Thymus (tissue), 11 donors: Measurements from ENCODE around the gene MSL1. TPM values are rescaled to one million over a fixed set of nuclear protein-coding genes. Genes with fewer than 3 reads are reported as not detected.

Source experiments
- DNase-seq, 9 donors: peaks; one replicate each; pipeline ENCODE4 v3.0.0-alpha.2; 2013; ENCODE audit warnings: low spot score in 9 of 9, low read depth in 6 of 9, missing footprints in 1 of 9
- H3K27ac ChIP-seq, 2 donors: one replicate each; pipeline ENCODE4 v1.5.1; 2013; ENCODE audit warnings: control low read depth in 1 of 2, low read depth in 1 of 2, low read length in 1 of 2, mild to moderate bottlenecking in 1 of 2, moderate library complexity in 1 of 2
- H3K27me3 ChIP-seq, 2 donors: one replicate each; pipeline ENCODE4 v1.5.1; 2013; ENCODE audit warnings: low read length in 1 of 2; ENCODE audit not compliant: control insufficient read depth in 2 of 2, insufficient read depth in 1 of 2
- H3K36me3 ChIP-seq, 2 donors: one replicate each; pipeline ENCODE4 v1.5.1; 2013; ENCODE audit warnings: low read length in 1 of 2, mild to moderate bottlenecking in 1 of 2, moderate library complexity in 1 of 2; ENCODE audit not compliant: control insufficient read depth in 2 of 2, insufficient read depth in 2 of 2
- H3K4me1 ChIP-seq, 2 donors: one replicate each; pipeline ENCODE4 v1.5.1; 2013; ENCODE audit warnings: low read length in 2 of 2; ENCODE audit not compliant: control insufficient read depth in 2 of 2, insufficient read depth in 2 of 2
- H3K4me3 ChIP-seq, 2 donors: one replicate each; pipeline ENCODE4 v1.5.1; 2013; ENCODE audit warnings: low read length in 2 of 2, control low read depth in 1 of 2, mild to moderate bottlenecking in 1 of 2
- H3K9me3 ChIP-seq, 2 donors: one replicate each; pipeline ENCODE4 v1.5.1; 2013; ENCODE audit warnings: low read length in 1 of 2, mild to moderate bottlenecking in 1 of 2; ENCODE audit not compliant: control insufficient read depth in 2 of 2, insufficient read depth in 1 of 2
- WGBS: extraction: QIAGEN DNeasy Blood & Tissue Kit; methylation state at CpG from one replicate; pipeline ENCODE4 v1.1.7; 2013; 5-methylcytosine and 5-hydroxymethylcytosine counted together
- polyA plus RNA-seq: library from polyadenylated mRNA; stranded (reverse); fragments of 200-250 nt; gene quantifications from one replicate; pipeline ENCODE4 v1.2.3, GENCODE V29; 2013
- total RNA-seq: library from RNA; stranded (reverse); fragments of 120-200 nt; gene quantifications from one replicate; pipeline ENCODE4 v1.2.4, GENCODE V29; 2013
- donor health status: healthy.

MSL1 gene
- total and polyA plus RNA-seq, 2 donors, result 77.7 to 126 TPM

DNA sequence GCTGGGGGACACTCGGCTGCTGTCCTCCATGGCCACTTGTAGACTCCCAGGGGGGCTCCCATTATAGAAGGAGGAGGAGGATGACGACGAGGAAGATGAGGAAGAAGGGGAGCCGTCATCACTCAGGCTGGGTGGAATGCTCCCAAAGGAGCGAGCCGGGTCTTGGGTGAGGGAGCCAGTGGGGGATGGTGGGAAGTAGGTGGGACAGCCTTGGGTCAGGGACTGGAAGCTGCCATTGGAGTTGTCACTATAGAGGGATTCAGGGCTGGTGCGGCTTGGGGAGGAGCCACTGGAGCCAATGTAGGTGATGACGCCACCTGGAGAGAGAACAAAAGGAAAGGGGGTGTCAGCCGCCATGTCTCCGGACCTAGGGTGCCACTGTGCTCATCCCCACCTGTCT, 24.7 kb upstream of the MSL1 start:
- no peak for DNase-seq
- 98% methylated on average over 10 of the region's 10 CpGs for WGBS
- Histone ChIP-seq H3K36me3 (peaks cover 36 to 52% of the 10 kb centered on the region in 2 donors), H3K27ac (peak overlapping the region; percentile 90 to 92), H3K9me3 (peaks cover 0 to 5% of the 10 kb centered on the region in 2 donors), H3K27me3 (no peaks in the 10 kb centered on the region), H3K4me3 (no peak overlapping the region), H3K4me1 (peaks cover 60 to 83% of the 10 kb centered on the region in 2 donors)

DNA sequence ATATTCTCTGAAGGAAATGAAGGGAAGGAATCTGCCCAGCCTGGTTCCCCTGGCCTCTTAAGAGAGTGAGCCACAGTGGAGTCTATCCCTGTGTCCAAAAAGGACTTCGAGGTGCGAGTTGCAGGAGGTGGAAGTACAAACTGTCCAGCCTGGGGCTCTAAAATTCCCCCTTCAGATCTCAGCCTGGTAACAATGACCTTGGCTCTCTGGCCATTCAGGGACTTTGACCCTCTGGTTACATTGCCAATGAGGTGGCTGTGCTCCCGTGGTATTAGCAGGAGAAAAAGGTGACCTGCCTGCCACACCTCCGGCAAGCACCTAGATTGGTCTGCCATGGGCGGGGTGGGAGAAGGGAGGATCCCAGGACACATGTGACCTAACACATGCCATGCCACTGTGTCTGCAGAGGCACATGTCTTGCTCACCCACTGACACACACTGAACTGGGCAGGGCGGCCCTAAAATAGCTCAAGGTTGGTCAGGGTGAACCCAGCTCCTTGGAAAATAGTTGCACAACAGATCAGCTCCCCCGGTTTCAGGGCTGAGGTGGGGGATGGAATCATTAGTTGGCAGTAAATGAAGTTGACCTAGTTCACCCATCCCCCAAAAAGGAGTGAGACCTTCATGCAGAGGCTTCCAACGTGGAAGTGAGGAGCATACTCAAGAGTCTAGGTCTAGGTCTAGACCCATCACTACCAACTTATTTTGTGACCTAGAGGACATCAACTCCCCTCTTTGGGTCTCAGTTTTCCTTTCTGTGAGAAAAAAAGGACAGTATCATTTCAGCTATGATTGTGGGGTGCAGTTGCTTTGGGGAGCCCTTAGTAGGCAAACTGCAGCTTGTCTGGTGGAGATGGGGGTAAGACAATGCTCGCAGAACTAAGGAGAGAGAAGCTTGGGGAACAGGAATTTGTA, 23.6 kb upstream of the MSL1 start:
- H3K36me3 ChIP-seq, result peaks cover 28 to 42% of the 10 kb centered on the region in 2 donors
- peaks cover 0 to 5% of the 10 kb centered on the region in 2 donors for H3K9me3 ChIP-seq
- peak overlapping the region; percentile 88 to 94 for H3K27ac ChIP-seq
- H3K4me3 ChIP-seq, result peak overlapping the region; percentile 67 to 69
- WGBS, result 84% methylated on average over 9 of the region's 9 CpGs
- H3K27me3 ChIP-seq, result no peaks in the 10 kb centered on the region
- no peak for DNase-seq
- H3K4me1 ChIP-seq, result peaks cover 67 to 92% of the 10 kb centered on the region in 2 donors

DNA sequence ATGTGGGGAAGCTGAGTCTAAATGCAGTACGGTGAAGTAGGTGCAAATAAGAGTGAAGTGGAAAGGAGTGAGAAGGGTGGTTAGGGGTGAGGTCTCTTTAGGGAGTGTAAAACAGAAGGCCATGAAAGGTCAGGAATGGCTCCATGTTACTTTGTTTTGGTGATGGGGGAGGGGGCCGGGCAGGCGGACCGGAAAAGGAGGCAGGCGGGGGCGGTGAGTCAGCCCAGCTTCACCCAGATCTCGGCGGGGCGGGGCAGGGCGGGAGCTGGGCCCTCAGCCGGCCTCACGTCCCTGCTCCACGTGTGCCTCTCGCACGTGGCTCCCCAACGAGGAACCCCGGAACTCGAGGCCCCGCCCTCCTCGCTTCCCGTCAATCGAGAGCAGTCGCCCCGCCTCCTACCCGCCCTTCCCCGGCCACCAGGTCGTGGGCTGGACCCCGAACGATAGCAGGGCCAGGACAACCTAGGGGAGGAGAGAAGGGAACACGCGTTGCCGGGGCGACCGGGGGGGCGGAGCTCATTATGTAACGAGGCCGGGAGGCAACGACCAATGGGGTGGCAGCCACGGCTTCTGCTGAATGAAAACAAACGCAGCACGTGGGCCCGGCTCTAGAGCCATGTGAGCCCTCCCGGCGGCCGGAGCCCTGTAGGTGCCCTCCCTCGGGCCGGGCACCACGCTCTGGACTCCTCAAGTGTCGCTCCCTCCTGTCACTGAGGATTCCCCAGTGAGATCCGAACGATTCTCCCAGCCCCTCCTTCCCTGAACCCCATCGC, 22.7 kb upstream of the MSL1 start:
- Histone ChIP-seq H3K36me3 (peaks cover 20 to 34% of the 10 kb centered on the region in 2 donors), H3K4me3 (peak overlapping the region; percentile 67 to 69), H3K27me3 (no peaks in the 10 kb centered on the region), H3K4me1 (peaks cover 74 to 97% of the 10 kb centered on the region in 2 donors), H3K27ac (peak overlapping the region; percentile 88 to 94), H3K9me3 (peaks cover 0 to 5% of the 10 kb centered on the region in 2 donors)
- WGBS, result 2% methylated on average over 52 of the region's 52 CpGs
- DNase-seq, result peak in 8 of 9 donors; percentile 82 to 96 (median 90)

DNA sequence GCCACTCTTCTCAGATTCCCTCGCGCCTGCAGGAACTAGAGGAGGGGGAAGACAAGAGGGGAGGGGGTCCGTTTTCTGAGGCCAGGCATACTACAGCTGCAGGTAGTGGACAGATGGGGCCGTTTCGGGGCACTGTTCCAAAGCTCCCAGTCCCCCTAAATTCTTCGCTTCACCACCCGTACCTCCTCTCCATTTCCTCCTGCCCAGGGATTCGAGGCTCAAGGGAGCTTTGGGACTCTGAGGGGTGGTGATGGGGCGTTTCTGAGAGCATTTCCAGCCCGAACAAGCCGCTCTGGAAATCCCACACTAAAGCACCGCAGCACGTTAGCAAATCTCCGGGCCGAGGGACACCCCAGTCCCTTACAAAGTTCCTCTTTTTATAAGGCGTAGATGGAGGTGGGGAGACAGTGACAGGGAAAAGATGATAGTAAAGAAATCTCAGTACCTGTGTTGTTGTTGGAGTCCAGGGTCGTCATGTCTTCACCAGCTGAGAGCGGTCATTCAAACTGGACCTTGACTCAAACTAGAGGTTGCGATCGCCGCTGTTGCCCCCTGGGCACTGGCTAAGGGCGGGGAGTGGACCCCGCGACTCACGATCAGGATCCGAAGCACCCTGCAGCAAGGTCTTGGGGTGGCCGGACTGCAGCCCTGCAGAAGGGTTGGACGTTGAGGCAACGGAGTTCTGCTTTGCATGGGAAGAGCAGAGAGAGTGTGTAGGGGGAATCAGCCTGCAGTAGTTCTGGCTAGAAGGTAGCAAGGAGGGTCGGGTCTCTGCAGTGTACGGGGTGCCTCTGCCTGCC, 22.0 kb upstream of the MSL1 start:
- Histone ChIP-seq H3K4me3 (peak overlapping the region; percentile 67 to 69), H3K27ac (peak overlapping the region; percentile 84 to 94), H3K9me3 (peaks cover 0 to 5% of the 10 kb centered on the region in 2 donors), H3K27me3 (no peaks in the 10 kb centered on the region), H3K4me1 (peaks cover 79 to 97% of the 10 kb centered on the region in 2 donors), H3K36me3 (peaks cover 12 to 26% of the 10 kb centered on the region in 2 donors)
- peak in 1 of 9 donors; percentile 31 for DNase-seq
- 5% methylated on average over 31 of the region's 31 CpGs for WGBS

DNA sequence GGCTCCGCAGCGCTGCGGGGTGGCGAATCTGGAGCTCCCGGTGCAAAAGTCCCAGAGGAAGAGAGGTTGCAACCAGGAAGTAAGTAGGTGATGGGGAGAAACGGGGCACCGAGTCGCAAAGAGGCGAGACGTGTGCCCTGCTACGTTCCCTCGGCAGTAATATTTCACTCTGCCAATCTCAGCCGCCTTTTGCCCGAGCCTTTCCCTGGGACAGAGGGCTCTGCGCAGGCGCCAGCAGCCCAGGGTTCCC, 21.4 kb upstream of the MSL1 start, which contains the start of gene NR1D1:
TSS of gene NR1D1 (minus strand) at position 171 of the 250 bp plus-strand sequence. CDS start 495 bp downstream, outside the sequence.
- peak within 1 kb of the TSS; percentile 67 to 69 for H3K4me3 ChIP-seq
- no peaks in the 10 kb centered on the region for H3K27me3 ChIP-seq
- DNase-seq, result no peak
- peak within 1 kb of the TSS; percentile 84 to 94 for H3K27ac ChIP-seq
- peaks cover 78 to 97% of the 10 kb centered on the region in 2 donors for H3K4me1 ChIP-seq
- peaks cover 0 to 5% of the 10 kb centered on the region in 2 donors for H3K9me3 ChIP-seq
- H3K36me3 ChIP-seq, result peaks cover 8 to 21% of the 10 kb centered on the region in 2 donors
- under 1% methylated on average over 16 of the region's 16 CpGs for WGBS

DNA sequence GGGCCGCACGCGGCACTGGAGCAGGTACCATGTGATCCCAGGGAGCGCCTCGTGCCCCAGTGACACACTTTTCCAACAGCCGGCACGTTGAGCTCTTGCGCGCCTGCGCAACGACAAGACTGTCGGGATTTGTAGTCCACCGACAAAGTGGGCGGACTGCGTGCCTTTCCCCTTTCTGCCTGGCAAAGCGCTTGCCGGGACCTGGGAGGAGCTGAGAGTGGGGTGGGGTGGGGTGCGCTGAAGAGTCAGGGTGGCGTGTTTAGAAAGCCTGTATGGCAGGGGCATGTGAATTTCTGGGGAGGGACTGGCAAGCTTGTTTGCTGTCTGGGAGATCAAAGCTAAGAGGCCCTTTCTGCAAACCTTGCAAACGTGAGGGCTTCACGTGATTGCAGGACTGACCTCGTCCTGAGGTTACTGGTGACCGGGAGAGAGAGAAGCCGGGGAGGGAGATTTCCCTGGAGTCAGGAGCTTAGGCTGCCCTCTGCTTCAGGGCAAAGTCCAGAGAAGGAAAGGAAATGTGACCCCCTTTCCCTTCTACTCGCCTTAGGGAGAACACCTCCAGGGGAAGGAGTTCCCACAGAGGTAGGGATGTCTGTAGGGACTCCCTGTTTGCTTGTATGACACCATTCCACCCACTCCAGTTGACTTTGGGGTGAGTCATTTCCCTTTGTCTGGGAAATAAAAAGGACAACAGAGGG, 21.0 kb upstream of the MSL1 start:
- Histone ChIP-seq H3K4me3 (peak overlapping the region; percentile 67 to 69), H3K27ac (peak overlapping the region; percentile 84 to 94), H3K36me3 (peaks cover 5 to 17% of the 10 kb centered on the region in 2 donors), H3K27me3 (no peaks in the 10 kb centered on the region), H3K9me3 (peaks cover 0 to 5% of the 10 kb centered on the region in 2 donors), H3K4me1 (peaks cover 78 to 97% of the 10 kb centered on the region in 2 donors)
- 6% methylated on average over 25 of the region's 25 CpGs for WGBS
- DNase-seq, result peak in 8 of 9 donors; percentile 88 to 96 (median 93)

DNA sequence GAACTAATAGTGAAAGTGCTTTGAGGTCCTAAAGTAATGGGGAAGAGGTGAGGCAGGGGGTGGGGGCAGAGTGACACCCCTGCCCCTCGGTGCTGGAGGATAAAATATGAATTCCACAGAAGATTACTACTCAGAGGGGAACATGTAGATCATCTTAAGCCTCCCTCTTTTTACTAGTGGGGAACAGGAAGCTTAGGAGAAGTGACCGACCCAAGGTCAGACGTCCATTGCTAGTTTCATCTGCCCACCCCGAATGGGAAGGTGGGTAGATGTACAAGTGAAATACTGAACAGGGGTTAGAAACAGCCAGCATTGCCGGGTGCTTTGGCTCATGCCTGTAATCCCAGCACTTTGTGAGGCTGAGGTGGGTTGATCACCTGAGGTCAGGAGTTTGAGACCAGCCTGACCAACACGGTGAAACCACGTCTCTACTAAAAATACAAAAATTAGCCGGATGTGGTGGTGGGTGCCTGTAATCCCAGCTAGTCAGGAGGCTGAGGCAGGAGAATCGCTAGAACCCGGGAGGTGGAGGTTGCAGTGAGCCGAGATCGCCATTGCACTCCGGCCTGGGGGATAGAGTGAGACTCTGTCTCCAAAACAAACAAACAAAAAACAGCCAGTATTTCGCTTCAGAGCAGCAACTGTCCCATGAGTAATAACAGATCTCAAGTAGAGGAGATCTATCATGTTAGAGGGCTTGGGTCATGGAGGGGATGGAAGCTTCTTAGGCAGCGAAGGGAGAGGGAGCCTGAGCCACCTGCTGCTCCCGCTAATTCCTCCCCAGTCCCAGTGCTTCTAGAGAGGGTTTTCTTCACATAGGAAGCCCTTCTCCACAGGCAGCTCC, 20.2 kb upstream of the MSL1 start:
- H3K4me1 ChIP-seq, result peaks cover 79 to 97% of the 10 kb centered on the region in 2 donors
- no peak overlapping the region for H3K4me3 ChIP-seq
- H3K27ac ChIP-seq, result peak overlapping the region; percentile 58 to 84
- H3K9me3 ChIP-seq, result peaks cover 0 to 5% of the 10 kb centered on the region in 2 donors
- WGBS, result 88% methylated on average over 16 of the region's 16 CpGs
- no peaks in the 10 kb centered on the region for H3K27me3 ChIP-seq
- H3K36me3 ChIP-seq, result peaks cover 3 to 11% of the 10 kb centered on the region in 2 donors
- DNase-seq, result no peak
